Activated CD8-positive, alpha-beta memory T cell treated with anti-CD3 and anti-CD28 coated beads, Interleukin-2, amount 10 ng/mL, durations not matched to agents 7 days and 5 days (primary cell): Measurements from ENCODE around the gene TRRAP. TPM values are rescaled to one million over a fixed set of nuclear protein-coding genes. Genes with fewer than 3 reads are reported as not detected.
A peak's percentile ranks its signal among the peaks of the same experiment; 100 is the strongest.

Experiments used
- ATAC-seq: fragments of 150-1000 bp; cut with Tn5 transposase; one replicate; pipeline ENCODE4 v1.10.0; 2021; ENCODE audit warnings: moderate library complexity
- CTCF ChIA-PET: fragments of 350-600 bp; sonication (Branson Sonifier 250); formaldehyde crosslinking; loops from one replicate; lab custom pipeline; 2021; ENCODE audit warnings: antibody characterized with exemption; lab: Charles Lee
- DNase-seq: peaks from one replicate; pipeline ENCODE4 v3.0.0-alpha.2; 2020
- H3K27ac Mint-ChIP-seq: one replicate; pipeline ENCODE4 v1.8.0; 2021; ENCODE audit warnings: mild to moderate bottlenecking, mixed read lengths
- H3K27me3 Mint-ChIP-seq: one replicate; pipeline ENCODE4 v1.8.0; 2021; ENCODE audit warnings: mixed read lengths
- H3K36me3 Mint-ChIP-seq: one replicate; pipeline ENCODE4 v1.8.0; 2021; ENCODE audit warnings: mild to moderate bottlenecking, mixed read lengths
- H3K4me1 Mint-ChIP-seq: one replicate; pipeline ENCODE4 v1.8.0; 2021; ENCODE audit warnings: mixed read lengths
- H3K4me3 Mint-ChIP-seq: one replicate; pipeline ENCODE4 v1.8.0; 2021; ENCODE audit warnings: mild to moderate bottlenecking, moderate library complexity, mixed read lengths
- H3K9me3 Mint-ChIP-seq: one replicate; pipeline ENCODE4 v1.8.0; 2022; ENCODE audit warnings: low read depth, mixed read lengths
- total RNA-seq, 2 experiments: library from RNA; stranded (reverse); gene quantifications; one replicate each; pipeline ENCODE4 v1.2.3, GENCODE V29; 2021

Gene TRRAP
- total RNA-seq, 2 experiments from 2014 or later, result 56.2 to 56.8 TPM

GRCh38 chr7:98852826-98853225, 25.5 kb upstream of the TRRAP start:
- Mint-ChIP-seq H3K9me3 (no peaks in the 10 kb centered on the region), H3K27me3 (no peaks in the 10 kb centered on the region), H3K4me3 (no peak overlapping the region), H3K4me1 (no peaks in the 10 kb centered on the region), H3K27ac (no peak overlapping the region), H3K36me3 (no peaks in the 10 kb centered on the region)
- CTCF ChIA-PET, result interaction anchor here (0.7 kb wide), 1 partner anchor 11 kb away, joined by 4 read pairs; no protein-coding TSS in a partner anchor
- no peak for ATAC-seq
- DNase-seq, result no peak

DNA sequence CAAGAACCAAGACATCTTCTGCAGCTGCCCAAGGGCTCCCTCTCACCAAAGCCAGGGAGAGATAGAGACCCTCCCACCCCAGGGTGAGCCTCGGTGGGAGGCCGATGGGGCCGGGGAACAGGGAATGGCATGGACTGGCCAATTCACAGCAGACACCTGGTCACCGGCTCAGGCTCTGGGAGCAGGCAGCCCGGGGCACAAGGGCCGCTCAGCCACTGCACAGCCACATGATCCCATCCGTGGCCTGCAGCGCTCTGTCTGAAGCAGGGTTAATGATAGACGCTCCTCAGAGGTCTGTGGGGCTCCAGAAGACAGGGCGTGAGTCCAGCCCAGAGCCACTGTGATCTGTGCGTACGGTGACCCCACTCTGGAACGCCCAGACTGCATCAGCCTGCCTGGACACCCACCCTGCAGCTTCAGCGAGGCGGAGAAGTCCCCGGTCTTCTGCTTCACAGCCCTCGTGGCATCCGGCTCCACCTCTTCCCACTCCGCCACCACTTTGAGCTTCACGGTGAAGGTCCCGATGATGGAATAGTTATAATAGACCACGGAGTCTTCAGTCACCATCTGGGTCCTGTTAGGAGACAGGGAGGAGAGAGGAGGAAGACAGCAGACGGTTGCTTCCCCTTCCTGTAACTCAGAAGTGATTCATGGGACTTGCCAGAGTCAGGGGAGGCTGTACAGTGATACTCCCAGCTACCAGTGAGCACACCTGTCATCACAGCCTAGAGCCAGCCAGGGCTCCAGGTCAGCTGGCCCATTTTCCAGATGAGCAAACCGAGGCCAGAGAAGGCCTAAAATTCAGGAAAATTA, 22.5 kb upstream of the TRRAP start:
- DNase-seq (no peak), ATAC-seq (no peak)
- CTCF ChIA-PET, result no interaction called here
- Mint-ChIP-seq H3K36me3 (no peaks in the 10 kb centered on the region), H3K9me3 (no peaks in the 10 kb centered on the region), H3K4me1 (no peaks in the 10 kb centered on the region), H3K27me3 (peaks cover 13% of the 10 kb centered on the region), H3K27ac (no peak overlapping the region), H3K4me3 (no peak overlapping the region)

DNA sequence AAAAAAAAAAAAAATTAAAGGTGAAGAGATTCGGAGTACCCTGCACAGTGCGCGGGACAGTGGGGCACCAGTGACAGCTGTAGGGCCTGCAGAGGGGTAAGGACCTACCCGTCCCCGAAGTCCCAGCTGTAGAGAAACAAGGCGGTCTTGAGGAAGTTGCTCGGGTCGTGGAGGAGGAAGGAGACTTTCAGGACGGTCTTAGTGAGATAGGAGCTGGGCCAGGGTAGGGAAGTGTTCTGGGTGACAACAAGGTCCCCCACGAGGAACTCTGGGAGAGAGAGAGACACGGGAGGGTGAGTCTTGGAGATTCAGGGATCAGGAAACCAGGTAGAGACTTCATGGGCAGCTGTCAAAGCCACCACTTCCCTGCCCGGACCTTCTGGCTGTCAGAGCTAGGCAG, 18.3 kb upstream of the TRRAP start:
- no peak overlapping the region for H3K27ac Mint-ChIP-seq
- no peaks in the 10 kb centered on the region for H3K36me3 Mint-ChIP-seq
- CTCF ChIA-PET, result interaction anchor here (1.0 kb wide), 1 partner anchor 19 kb away, joined by 3 read pairs; no protein-coding TSS in a partner anchor
- peaks cover 13% of the 10 kb centered on the region for H3K27me3 Mint-ChIP-seq
- DNase-seq (no peak), ATAC-seq (no peak)
- H3K9me3 Mint-ChIP-seq, result no peaks in the 10 kb centered on the region
- H3K4me1 Mint-ChIP-seq, result no peaks in the 10 kb centered on the region
- H3K4me3 Mint-ChIP-seq, result no peak overlapping the region

GRCh38 chr7:98862203-98862602, 16.1 kb upstream of the TRRAP start:
- H3K27ac Mint-ChIP-seq, result no peak overlapping the region
- H3K9me3 Mint-ChIP-seq, result no peaks in the 10 kb centered on the region
- no peaks in the 10 kb centered on the region for H3K36me3 Mint-ChIP-seq
- H3K27me3 Mint-ChIP-seq, result peaks cover 13% of the 10 kb centered on the region
- ATAC-seq (no peak), DNase-seq (no peak)
- CTCF ChIA-PET, result interaction anchor here (1.7 kb wide), 1 partner anchor 21 kb away, joined by 5 read pairs; no protein-coding TSS in a partner anchor
- no peak overlapping the region for H3K4me3 Mint-ChIP-seq
- H3K4me1 Mint-ChIP-seq, result no peaks in the 10 kb centered on the region

- ATAC-seq (no peak), DNase-seq (no peak)
- H3K27me3 Mint-ChIP-seq, result peaks cover 13% of the 10 kb centered on the region
- CTCF ChIA-PET, result interaction anchor here (1.7 kb wide), 1 partner anchor 22 kb away, joined by 5 read pairs; no protein-coding TSS in a partner anchor
- H3K4me3 Mint-ChIP-seq, result no peak overlapping the region
- H3K9me3 Mint-ChIP-seq, result no peaks in the 10 kb centered on the region
- H3K36me3 Mint-ChIP-seq, result no peaks in the 10 kb centered on the region
- H3K4me1 Mint-ChIP-seq, result no peaks in the 10 kb centered on the region
- no peak overlapping the region for H3K27ac Mint-ChIP-seq
Observed at GRCh38 chr7:98862716-98863420, 15.5 kb upstream of the TRRAP start.

- no peaks in the 10 kb centered on the region for H3K36me3 Mint-ChIP-seq
- H3K4me3 Mint-ChIP-seq, result no peak overlapping the region
- H3K27me3 Mint-ChIP-seq, result peaks cover 16% of the 10 kb centered on the region
- DNase-seq (no peak), ATAC-seq (no peak)
- H3K27ac Mint-ChIP-seq, result no peak overlapping the region
- CTCF ChIA-PET, result no interaction called here
- no peaks in the 10 kb centered on the region for H3K4me1 Mint-ChIP-seq
- H3K9me3 Mint-ChIP-seq, result no peaks in the 10 kb centered on the region
Observed at GRCh38 chr7:98863601-98864000, 14.7 kb upstream of the TRRAP start.

GRCh38 chr7:98864731-98865453, 13.4 kb upstream of the TRRAP start:
- Mint-ChIP-seq H3K36me3 (no peaks in the 10 kb centered on the region), H3K9me3 (no peaks in the 10 kb centered on the region), H3K4me3 (no peak overlapping the region), H3K27ac (no peak overlapping the region), H3K4me1 (no peaks in the 10 kb centered on the region), H3K27me3 (peaks cover 22% of the 10 kb centered on the region)
- no peak for DNase-seq
- CTCF ChIA-PET, result no interaction called here
- no peak for ATAC-seq

DNA sequence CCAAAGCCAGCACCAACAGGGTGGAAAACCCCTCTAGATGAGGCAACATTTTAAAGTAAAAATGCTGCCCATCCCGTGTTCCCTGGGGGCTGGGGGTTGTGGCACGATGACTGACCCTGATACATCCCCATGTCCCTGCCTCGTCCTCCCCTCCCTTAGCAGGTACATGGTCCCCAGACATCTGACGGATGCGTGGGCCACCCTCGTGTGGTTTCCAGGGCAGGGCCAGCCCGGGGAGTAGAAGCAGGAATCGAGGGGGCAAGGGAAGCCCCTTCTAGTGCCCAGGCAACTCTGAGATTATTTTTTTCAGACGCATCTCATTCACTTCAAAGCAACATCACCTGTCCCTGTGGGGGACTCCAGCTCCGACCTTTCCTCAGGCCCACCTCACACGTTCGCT, 12.0 kb upstream of the TRRAP start:
- H3K9me3 Mint-ChIP-seq, result no peaks in the 10 kb centered on the region
- no peak overlapping the region for H3K27ac Mint-ChIP-seq
- DNase-seq, result no peak
- H3K4me1 Mint-ChIP-seq, result no peaks in the 10 kb centered on the region
- CTCF ChIA-PET, result no interaction called here
- no peak for ATAC-seq
- H3K4me3 Mint-ChIP-seq, result no peak overlapping the region
- peaks cover 29% of the 10 kb centered on the region for H3K27me3 Mint-ChIP-seq
- no peaks in the 10 kb centered on the region for H3K36me3 Mint-ChIP-seq

GRCh38 chr7:98866765-98867164, 11.6 kb upstream of the TRRAP start:
- H3K27me3 Mint-ChIP-seq, result peaks cover 32% of the 10 kb centered on the region
- H3K4me1 Mint-ChIP-seq, result no peaks in the 10 kb centered on the region
- ATAC-seq (no peak), DNase-seq (no peak)
- no peaks in the 10 kb centered on the region for H3K9me3 Mint-ChIP-seq
- H3K27ac Mint-ChIP-seq, result no peak overlapping the region
- H3K36me3 Mint-ChIP-seq, result no peaks in the 10 kb centered on the region
- CTCF ChIA-PET, result interaction anchor here (0.6 to 1.5 kb wide), 2 partner anchors 12 to 32 kb away, joined by 3 to 4 read pairs; partner anchors contain the start of gene TRRAP
- H3K4me3 Mint-ChIP-seq, result no peak overlapping the region

GRCh38 chr7:98868450-98868849, 9.9 kb upstream of the TRRAP start:
- H3K9me3 Mint-ChIP-seq, result no peaks in the 10 kb centered on the region
- H3K27me3 Mint-ChIP-seq, result peaks cover 32% of the 10 kb centered on the region
- no peak overlapping the region for H3K4me3 Mint-ChIP-seq
- DNase-seq, result no peak
- H3K4me1 Mint-ChIP-seq, result no peaks in the 10 kb centered on the region
- CTCF ChIA-PET, result interaction anchor here (1.2 to 1.5 kb wide), 2 partner anchors 10 kb away, joined by 3 to 4 read pairs; partner anchors contain the start of gene TRRAP
- H3K27ac Mint-ChIP-seq, result no peak overlapping the region
- ATAC-seq, result no peak
- H3K36me3 Mint-ChIP-seq, result no peaks in the 10 kb centered on the region

GRCh38 chr7:98869027-98869596, 9.2 kb upstream of the TRRAP start:
- no peaks in the 10 kb centered on the region for H3K36me3 Mint-ChIP-seq
- H3K4me1 Mint-ChIP-seq, result no peaks in the 10 kb centered on the region
- no peaks in the 10 kb centered on the region for H3K9me3 Mint-ChIP-seq
- CTCF ChIA-PET, result interaction anchor here (1.2 to 1.9 kb wide), 2 partner anchors 10 to 11 kb away, joined by 3 to 6 read pairs; partner anchors contain the start of gene TRRAP
- ATAC-seq, result no peak
- no peak overlapping the region for H3K4me3 Mint-ChIP-seq
- H3K27me3 Mint-ChIP-seq, result peaks cover 32% of the 10 kb centered on the region
- no peak for DNase-seq
- no peak overlapping the region for H3K27ac Mint-ChIP-seq

DNA sequence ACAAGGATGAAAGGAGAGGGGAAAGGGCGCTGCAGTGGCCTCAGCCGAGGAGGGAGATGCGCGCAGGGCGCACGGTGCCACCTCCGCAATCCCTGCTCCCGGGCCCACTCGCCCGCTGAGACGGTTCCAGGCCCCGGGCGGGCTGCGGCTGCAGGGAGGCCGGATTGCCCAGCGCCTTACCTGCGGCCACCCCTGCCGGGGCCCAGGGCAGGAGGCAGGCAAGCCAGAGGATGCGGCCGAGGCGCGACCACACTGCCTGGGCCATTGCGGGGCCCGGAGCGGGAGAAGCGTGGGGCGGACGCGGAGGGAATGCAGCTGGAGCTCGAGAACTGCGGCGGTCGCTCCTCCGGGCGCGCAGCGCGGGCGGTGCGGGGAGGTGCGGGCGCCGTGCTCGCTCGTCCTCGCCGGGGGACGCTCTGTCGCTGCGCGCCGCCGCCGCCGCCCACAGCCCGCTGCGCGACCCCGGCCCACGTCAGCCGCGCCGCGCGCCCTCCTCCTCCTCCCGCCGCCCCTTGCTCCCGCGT, 8.7 kb upstream of the TRRAP start, which contains the start of gene TMEM130:
TMEM130 (minus strand) TSS at position 418 of the 524 bp plus-strand sequence; CDS start at position 265, 153 bp downstream.
- no peak for DNase-seq
- CTCF ChIA-PET, result interaction anchor here (1.2 to 1.9 kb wide), 2 partner anchors 9 to 10 kb away, joined by 3 to 6 read pairs; partner anchors contain the start of gene TRRAP
- Mint-ChIP-seq H3K9me3 (no peaks in the 10 kb centered on the region), H3K4me1 (no peaks in the 10 kb centered on the region), H3K27ac (no peak within 1 kb of the TSS), H3K36me3 (no peaks in the 10 kb centered on the region), H3K4me3 (peak within 1 kb of the TSS; percentile 44), H3K27me3 (peaks cover 32% of the 10 kb centered on the region)
- ATAC-seq, result peak; percentile 11
